ENCODE data around the gene F7.

The F7 gene

GRCh38 chr13:113119822-113120189 is 14.2 kb downstream of the F7 start:
- DNase-seq: no peak

GRCh38 chr13:113120300-113121182 is 14.9 kb downstream of the F7 start:
- DNase-seq: no peak

GRCh38 chr13:113121183-113121927 is 15.8 kb downstream of the F7 start:
- DNase-seq: no peak

DNA sequence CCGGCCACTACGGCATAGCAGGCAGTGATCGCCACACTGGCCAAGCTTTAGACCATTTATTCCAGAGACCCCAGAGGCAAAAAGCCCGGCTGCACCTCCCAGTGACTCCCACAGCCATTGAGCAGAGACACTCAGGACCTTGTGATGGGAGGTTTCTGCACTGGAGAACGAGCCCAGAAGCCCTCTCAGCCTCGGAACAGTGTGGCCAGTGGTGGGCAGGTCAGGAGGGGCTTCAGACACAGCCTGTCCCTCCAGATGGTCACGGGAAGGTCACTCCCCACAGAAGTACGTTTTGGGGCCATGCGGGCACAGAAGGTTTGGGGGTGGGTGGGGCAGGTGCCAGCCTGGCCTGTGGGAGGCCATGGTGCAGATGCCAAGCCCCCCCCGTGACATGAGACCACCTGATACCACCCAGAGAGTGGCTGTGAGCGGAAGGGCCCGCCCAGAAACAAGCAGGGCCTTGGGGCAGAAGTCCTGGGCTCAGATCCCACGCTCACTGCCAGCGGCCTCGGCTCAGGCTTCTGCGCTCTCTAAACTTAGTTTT is 16.4 kb downstream of the F7 start:
- DNase-seq: no peak

- DNase-seq: no peak
Observed at GRCh38 chr13:113122550-113123225, 17.1 kb downstream of the F7 start, which contains the start of gene F10. TSS of gene F10 (plus strand) at chr13:113122799. CDS start at chr13:113122856, 57 bp downstream.

- DNase-seq: no peak
Observed at GRCh38 chr13:113123226-113124201, 17.9 kb downstream of the F7 start.

- no peak for DNase-seq
Observed at GRCh38 chr13:113124211-113124970, 18.8 kb downstream of the F7 start.

- DNase-seq: no peak
Observed at GRCh38 chr13:113125506-113126264, 20.1 kb downstream of the F7 start.

DNA sequence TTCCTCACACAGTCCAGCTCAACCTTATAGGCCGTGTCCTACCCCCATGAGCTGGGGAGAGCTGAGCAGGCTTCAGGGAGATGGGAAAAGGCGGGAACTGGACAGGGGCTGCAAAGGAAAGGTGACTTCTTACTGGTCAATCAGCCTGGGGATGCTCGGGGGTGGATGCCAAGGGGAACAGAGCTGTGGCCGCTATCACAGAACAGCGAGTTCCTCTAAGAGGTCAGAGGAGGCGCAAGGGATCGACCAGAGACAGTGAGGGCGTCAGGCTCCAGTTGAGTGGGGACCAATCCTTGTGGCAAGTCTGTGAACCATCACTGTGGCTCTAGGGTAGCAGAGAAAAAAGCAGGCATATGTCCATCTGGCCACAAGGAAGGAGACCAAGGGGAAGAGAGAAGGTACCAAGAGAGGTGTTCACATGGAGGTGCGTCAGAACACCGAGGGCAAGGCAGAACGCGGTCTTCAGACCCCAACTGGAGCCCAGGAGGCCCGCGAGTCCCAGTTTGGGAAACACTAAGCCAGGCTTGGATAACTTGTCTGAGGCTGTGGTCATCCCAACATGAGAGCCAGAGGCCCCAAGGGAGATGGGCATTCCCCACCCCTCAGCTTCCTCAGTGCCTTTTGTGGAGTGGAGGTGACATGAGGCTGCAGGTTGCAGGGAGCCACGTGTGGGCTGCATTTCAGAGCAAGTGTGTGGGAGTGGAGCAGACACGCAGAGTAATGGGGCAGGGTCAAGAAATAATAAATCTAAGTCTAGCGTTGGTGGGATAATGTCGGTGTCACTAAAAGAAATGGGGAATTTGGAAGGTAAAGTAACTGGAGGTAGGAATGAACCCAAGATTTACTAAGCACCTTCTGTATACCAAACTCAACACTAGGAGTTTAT is 20.9 kb downstream of the F7 start:
- no peak for DNase-seq

DNA sequence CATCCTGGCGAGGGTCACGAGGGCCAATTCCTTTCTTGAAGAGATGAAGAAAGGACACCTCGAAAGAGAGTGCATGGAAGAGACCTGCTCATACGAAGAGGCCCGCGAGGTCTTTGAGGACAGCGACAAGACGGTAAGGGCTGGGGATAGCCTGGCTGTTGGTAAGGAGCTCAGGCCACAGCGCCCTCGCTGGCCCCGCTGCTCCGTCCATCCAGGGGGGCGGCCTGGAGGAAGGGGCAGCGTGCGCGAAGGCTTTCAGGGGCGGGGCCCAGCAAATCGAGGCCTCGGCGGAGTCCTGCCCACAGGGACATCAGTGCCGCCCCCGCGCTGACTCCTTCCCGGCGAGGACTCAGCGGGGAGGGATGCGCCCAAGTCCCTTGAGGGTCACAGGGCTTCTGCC is 23.9 kb downstream of the F7 start:
- no peak for DNase-seq

- DNase-seq: no peak
Observed at GRCh38 chr13:113129921-113130750, 24.5 kb downstream of the F7 start.

DNA sequence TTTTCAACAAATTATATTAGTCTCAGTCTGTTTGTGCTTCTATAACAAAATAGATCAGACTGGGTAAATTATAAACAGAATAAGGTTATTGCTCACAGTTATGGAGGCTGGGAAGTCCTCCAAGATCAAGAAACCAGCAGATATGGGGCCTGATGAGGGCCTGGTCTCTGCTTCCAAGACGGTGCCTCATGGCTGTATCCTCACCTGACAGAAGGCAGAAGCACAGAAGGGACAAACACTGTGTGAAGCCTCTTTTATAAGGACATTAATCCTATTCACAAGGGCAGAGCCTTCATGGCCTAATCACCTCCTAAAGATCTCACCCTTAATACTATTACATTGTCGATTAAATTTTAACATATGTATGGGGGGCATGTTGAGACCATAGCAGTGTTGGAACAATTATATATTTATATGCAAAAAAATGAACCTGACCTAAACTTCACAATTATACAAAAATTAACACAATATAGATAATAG is 29.7 kb downstream of the F7 start:
- no peak for DNase-seq

GRCh38 chr13:113137691-113138298 is 32.2 kb downstream of the F7 start:
- DNase-seq: no peak

- DNase-seq: no peak
Observed at GRCh38 chr13:113138792-113139551, 33.4 kb downstream of the F7 start.

- no peak for DNase-seq
Observed at GRCh38 chr13:113139577-113139976, 34.0 kb downstream of the F7 start.

DNA sequence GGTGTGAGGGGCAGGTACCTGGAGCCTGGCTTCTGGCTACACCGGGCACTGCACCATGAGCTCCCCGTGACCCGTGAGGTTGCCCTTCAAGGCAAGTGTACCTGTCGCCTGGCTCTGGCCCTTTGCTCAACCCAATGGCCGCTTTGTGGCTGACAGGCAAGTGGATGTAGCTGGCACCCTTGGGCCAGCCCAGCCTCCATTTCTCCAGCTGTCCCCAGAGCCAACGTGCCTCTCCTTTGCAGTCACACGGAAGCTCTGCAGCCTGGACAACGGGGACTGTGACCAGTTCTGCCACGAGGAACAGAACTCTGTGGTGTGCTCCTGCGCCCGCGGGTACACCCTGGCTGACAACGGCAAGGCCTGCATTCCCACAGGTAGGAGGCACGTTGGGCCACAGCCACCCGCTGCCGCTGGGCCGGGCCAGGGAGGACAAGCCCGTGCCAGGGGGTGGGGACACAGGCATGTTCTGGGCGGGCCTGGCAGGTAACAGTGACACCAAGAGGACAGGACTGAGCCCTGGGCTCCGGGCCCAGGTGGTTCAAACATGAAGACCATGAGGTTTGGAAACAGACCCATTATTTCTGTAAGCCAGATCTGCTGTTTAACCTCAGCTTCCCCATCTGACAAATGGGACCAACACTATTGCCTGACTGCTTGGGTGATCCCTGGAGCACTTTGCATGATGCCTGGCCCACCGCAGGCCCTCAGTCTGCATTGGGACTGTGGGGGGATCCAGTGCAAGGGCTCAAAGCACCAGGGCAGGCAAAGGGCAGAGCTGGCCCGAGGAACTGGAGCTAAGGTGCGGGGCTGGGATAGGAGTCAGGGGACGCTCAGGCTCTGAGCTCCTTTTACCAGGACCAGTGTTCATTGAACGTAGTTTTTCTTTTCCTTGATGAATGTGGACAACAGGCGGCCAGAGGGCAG is 35.3 kb downstream of the F7 start:
- DNase-seq: no peak

All from COR-L47 (cell line).